ENCODE measurements around the gene HAND2.

- TF ChIP-seq CTCF (IDR thresholded peaks at IDR 0.05) (no peak), POLR2A (IDR thresholded peaks at IDR 0.05) (no peak), POLR2AphosphoS5 (IDR thresholded peaks at IDR 0.05; ENCODE audit: insufficient read depth in 1 of 2, low read depth in 1 of 2) (no peak)
Observed at GRCh38 chr4:173522951-173523395, 7.1 kb downstream of the HAND2 start.

All from vagina (tissue), 2 donors.